Bone marrow (tissue), 2 donors: ENCODE results near the gene CBL.
A peak's percentile ranks its signal among the peaks of the same experiment; 100 is the strongest.
"Not testable (repeated sequence)": the region's sequence is repeated elsewhere in the genome, so short reads cannot be mapped to it uniquely, and the experiment has no call there.

Source experiments
- DNase-seq, 2 donors: peaks; one replicate each; lab custom pipeline; 2025; lab: John Stamatoyannopoulos, UW

CBL gene

GRCh38 chr11:119185981-119186634 is 20.0 kb upstream of the CBL start:
- DNase-seq = no peak

- no peak for DNase-seq
Measured at GRCh38 chr11:119187123-119187892, 18.8 kb upstream of the CBL start.

DNA sequence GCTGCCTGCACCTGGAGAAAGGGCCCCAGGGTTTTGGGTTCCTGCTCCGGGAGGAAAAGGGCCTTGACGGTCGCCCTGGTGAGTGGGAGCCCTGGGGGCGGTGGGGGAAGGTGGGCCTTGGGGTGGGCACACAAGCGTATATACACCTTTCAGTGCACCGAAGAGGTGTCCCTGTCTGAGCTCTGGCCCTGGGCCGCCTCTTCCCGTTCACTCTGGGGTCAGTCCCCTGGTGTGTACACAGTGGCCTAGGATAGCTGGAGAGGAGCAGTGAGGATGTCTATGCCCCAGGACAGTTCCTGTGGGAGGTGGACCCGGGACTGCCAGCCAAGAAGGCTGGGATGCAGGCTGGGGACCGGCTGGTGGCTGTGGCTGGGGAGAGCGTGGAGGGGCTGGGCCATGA is 18.1 kb upstream of the CBL start:
- no peak for DNase-seq

DNA sequence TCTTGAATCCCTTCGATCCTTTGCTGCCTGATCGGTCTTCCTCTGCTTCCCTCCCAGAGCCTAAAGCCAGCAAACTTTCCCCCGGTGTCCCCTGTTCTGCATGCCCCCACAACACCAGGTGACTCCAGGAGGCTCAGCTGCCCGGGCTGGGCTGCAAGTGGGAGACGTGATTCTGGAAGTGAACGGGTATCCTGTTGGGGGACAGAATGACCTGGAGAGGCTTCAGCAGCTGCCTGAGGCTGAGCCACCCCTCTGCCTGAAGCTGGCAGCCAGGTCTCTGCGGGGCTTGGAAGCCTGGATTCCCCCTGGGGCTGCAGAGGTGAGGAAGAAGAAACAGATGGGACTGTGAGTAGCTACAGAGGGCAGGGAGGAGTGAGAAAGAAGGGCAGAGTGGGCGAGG is 17.3 kb upstream of the CBL start:
- no peak for DNase-seq

DNA sequence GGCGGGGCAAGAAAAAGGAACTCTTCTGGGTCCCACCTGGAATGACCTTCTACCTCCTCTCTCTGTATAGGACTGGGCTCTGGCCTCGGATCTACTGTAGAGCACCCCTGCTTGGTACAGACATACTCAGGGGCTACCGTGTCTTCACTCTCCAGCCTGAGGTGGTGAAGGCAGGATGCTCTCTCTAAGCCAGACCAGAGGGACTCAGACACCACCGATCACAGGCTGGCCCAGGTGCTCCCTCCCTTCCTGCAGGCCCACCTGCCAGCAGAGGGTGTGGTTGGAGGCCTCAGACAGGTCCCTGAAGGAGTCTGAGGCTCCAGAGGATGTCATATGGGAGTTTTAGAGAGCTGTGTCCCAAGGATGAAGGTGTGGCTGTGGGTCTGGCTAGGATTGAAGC is 16.7 kb upstream of the CBL start:
- DNase-seq = no peak

DNA sequence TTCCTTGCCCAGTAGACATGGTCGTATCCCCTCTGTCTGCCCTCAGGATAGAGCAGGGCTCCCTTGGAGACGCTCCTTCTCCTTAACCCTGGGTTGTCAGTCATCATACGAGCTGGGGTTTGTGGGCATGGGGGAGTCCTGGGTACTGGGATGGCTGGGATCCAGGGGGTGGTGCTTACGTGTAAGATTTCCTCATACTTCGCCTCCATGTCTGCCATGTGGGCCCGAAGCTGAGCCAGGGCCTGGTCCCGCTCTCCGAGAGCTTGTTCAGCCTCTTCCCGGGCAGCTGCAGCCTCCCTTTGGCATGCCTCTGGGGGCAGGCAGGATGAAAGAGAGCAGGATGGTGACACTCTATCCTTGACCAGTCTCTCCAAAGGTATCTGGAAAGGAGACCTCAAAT is 15.6 kb upstream of the CBL start:
- DNase-seq = no peak

- not testable (repeated sequence) for DNase-seq
Measured at GRCh38 chr11:119191265-119191664, 14.9 kb upstream of the CBL start.

DNA sequence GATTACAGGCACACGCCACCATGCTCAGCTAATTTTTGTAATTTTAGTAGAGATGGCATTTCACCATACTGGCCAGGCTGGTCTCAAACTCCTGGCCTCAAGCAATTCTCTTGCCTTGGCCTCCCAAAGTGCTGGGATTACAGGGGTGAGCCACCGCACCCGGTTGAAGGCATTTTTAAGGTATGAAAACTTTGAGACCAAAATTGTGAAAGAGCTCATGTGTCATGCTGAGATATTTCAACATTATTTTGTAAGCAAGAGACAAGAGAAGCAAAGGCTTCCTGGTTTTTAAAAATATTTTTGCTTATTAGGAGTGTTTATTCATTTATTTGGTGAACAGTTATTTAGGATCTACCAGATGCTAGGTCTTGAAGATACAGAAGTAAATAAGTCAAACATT is 14.0 kb upstream of the CBL start:
- no peak for DNase-seq

- no peak for DNase-seq
Measured at GRCh38 chr11:119193001-119193400, 13.1 kb upstream of the CBL start.

DNA sequence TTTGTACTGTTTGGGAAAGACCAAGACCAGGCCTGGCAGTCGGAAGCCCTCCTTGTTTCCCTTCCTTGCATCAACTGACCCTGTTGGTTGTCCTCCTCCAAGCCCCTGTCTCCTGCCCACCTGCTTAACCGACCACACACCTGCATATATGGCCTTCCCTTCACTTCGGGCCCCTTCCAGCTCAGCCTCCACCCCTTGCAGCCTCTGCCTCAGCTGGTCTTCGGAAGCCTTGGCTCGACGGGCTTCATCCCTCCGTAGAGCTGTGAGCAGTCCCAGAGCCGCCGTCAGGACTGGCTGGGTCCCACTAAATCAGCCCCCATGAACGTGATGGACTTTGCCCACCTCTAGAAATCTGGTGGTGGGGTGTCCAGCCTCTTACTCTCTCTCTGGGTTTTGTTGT is 12.5 kb upstream of the CBL start:
- no peak for DNase-seq

DNA sequence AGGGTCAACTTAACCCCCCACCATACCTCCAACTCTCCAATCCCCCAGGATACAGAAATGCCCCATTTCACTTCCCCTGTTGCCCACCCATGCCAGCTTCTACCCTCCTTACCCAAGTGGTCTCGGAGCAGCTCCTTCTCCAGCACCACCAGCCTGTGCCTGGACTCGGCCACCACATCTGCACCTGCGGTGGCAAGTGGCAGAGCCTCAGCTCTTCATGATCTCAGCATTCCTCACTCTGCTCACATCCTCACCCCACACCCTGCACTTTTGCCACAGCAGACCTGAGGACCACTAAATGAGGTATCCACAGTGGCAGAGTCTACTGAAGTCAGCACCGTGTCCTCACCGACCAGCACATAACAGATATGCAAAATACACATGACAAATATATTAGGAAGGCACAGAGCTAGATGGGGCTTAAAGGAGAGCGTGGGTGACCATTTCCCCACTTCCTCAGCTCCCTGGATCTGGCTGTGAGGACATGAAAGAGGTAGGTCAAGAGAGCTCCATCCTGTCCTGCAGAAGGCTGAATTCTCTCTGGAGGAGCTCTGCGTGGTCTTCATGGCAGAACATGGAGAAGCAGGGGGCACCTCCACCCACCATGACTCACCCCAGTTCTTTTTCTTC is 11.2 kb upstream of the CBL start:
- DNase-seq = no peak

DNA sequence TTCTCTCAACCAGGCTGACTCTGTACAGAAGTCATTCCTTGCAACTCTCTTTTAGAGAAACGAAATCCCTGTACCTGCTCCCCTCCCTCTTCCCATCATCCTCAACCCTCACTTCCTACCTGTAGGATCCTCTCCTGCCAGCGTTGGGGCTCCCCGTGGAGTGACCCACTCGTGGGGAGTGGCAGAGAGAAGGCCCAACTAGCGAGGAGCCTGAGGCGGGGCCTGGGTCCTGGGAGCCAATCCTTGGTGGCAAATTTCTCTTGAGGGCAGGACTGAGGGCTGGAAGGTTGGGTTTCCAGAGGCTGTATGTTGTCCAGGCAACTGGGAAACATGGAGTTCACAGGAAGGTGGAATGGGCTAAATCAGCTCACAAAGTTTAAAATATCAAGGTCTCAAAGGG is 10.5 kb upstream of the CBL start:
- DNase-seq = no peak

DNA sequence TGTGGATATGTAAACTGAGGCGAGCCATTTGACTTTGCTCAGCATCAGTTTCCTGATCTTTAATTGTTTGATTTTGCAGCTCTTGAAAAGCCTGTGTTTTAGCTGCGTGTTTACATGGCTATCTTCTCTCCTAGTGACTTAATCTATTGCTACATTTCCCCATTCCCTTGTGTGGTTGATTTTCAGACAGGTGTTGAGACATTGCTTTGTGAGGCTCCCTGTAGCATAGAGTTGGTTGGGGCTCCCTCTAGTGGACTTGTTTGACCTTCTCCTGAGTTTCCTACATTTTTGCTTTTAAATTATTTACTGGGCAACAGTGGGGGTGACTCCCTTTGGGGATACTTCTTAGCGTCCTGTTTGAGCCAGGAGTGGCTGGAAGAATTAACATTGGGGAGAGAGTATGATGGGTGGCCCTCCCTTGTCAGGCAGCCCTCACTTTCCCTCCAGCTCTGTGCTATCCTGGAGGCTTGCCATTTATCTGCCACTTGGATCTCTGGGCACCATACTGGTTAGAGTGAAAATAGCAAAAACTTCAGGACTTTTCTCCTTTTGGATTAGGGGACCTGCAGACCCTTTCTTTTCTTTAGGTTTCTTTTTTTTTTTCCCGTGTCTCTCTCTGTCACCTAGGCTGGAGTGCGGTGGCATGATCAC is 9.2 kb upstream of the CBL start:
- peak; percentile 4 to 90 for DNase-seq

- no peak for DNase-seq
Measured at GRCh38 chr11:119198925-119199324, 7.2 kb upstream of the CBL start.

GRCh38 chr11:119201236-119201635 is 4.9 kb upstream of the CBL start:
- DNase-seq = not testable (repeated sequence)

- no peak for DNase-seq
Measured at GRCh38 chr11:119202554-119202953, 3.6 kb upstream of the CBL start.

DNA sequence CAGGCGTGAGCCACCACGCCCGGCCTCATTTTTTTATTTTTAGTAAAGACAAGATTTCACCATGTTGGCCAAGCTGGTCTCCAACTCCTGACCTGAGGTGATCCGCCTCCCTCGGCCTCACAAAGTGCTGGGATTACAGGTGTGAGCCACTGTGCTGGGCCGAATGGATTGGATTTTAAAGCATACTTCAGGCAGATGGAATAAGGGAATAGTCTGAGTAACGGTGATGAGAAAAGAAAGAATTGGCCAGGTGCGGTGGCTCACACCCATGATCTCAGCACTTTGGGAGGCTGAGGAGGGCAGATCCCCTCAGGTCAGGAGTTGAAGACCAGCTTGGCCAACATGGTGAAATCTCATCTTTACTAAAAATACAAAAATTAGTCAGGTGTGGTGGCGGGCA is 2.1 kb upstream of the CBL start:
- DNase-seq = no peak

DNA sequence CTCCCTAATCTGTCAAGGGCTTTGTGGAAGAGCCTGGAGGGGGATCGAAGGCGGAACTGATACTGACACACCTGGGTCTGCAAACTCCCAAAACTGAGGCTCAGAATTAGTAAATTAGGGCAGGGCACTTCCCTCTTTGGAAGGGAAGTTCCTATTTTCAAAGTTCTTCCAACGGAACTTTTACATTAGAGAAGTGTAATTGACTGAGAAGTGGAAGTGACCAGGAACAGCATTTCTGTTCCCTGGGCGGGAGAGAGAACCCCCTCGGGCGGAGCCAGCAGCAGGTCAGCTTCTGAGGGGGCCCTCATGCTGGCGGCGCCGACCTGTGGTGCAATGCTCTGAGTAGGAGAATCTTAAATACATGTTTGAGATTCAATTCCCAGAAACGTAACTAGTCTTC is 1.1 kb upstream of the CBL start:
- DNase-seq = peak in 1 of 2 donors; percentile 24

- peak; percentile 6 to 75 for DNase-seq
Measured at GRCh38 chr11:119206511-119207414, 624 bp downstream of the CBL start.

DNA sequence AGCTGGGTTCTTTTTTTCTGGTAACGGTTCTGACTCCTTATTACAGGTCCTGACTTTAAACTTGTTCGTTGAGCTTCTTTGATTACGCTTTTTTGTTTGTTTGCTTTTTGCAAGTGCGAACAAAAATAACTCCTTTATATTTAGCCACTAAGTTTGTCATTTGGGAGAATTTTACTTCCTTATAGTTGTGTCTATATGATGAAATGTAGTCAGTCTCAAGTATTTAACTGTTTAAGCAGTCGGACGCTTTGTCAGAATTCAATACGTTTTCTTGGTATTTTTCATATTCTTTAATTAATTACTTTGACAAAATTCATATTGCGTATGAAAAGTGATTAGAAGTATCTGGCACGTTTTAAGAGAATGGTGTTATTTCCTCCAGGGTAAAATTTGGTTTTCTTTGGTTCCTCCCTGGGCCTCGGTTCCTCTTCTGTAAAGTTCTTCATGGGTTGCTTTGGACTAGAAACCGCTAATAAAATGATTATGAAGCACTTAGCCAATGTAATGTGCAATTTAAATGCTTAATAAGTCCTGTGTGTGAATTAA is 1.3 kb downstream of the CBL start:
- no peak for DNase-seq

- DNase-seq = no peak
Measured at GRCh38 chr11:119209186-119209585, 3.0 kb downstream of the CBL start.
